HEK293T (cell line): ENCODE results near the gene TRAPPC12.

Experiments used
- BHLHE40 ChIP-seq: fragments of 450-650 bp; IDR thresholded peaks from 2 replicates; pipeline ENCODE4 v1.6.1; 2016; ENCODE audit warnings: mild to moderate bottlenecking, moderate library complexity, borderline replicate concordance
- CTBP1 ChIP-seq: fragments of 450-650 bp; IDR thresholded peaks from 2 replicates; pipeline ENCODE4 v1.6.1; 2016; ENCODE audit warnings: borderline replicate concordance
- ELF4 ChIP-seq: fragments of 450-650 bp; IDR thresholded peaks from 2 replicates; pipeline ENCODE4 v1.6.1; 2017; ENCODE audit warnings: antibody characterized with exemption
- FOXA1 ChIP-seq: fragments of 450-650 bp; IDR thresholded peaks from 2 replicates; pipeline ENCODE4 v1.6.1; 2016; ENCODE audit warnings: mild to moderate bottlenecking
- FOXK2 ChIP-seq: fragments of 450-650 bp; IDR thresholded peaks from 2 replicates; pipeline ENCODE4 v1.6.1; 2016; ENCODE audit warnings: mild to moderate bottlenecking
- HDGF ChIP-seq: fragments of 450-650 bp; IDR thresholded peaks from 2 replicates; pipeline ENCODE4 v1.6.1; 2017; ENCODE audit warnings: antibody characterized with exemption, borderline replicate concordance
- L3MBTL2 ChIP-seq: fragments of 450-650 bp; conservative IDR thresholded peaks from 2 replicates; pipeline ENCODE4 v1.6.1; 2016; ENCODE audit warnings: mild to moderate bottlenecking
- SP1 ChIP-seq: fragments of 450-650 bp; IDR thresholded peaks from 2 replicates; pipeline ENCODE4 v1.6.1; 2017
- SUZ12 ChIP-seq: fragments of 450-650 bp; IDR thresholded peaks from 2 replicates; pipeline ENCODE4 v1.6.1; 2016; ENCODE audit warnings: mild to moderate bottlenecking
- TARDBP ChIP-seq: fragments of 450-650 bp; IDR thresholded peaks from 2 replicates; pipeline ENCODE4 v1.6.1; 2016
- ZNF384 ChIP-seq: fragments of 450-650 bp; IDR thresholded peaks from 2 replicates; pipeline ENCODE4 v1.6.1; 2016

DNA sequence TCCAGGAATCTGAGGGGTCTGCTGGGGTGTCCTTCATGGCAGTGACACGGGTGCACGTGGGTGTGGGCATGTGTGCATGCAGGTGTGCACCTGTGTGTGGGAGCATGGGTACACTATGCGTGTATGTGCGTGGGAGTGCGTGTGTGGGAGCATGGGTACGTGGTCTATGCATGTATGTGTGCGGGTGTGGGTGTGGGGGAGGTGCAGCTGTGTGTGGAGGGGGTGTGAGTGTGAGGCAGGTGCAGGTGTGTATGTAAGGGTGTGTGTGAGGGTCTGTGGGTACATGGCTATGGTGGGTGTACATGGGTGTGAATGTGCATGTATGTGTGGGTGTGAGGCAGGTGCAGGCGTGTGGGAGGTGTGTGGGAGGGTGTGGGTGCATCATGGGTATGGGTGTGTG is 38.2 kb upstream of the TRAPPC12 start:
- TF ChIP-seq BHLHE40: no peak
- TF ChIP-seq ELF4: no peak
- no peak for TF ChIP-seq L3MBTL2
- no peak for TF ChIP-seq ZNF384
- TF ChIP-seq FOXK2: no peak
- no peak for TF ChIP-seq FOXA1
- TF ChIP-seq SUZ12: no peak
- no peak for TF ChIP-seq SP1
- no peak for TF ChIP-seq CTBP1
- TF ChIP-seq TARDBP: no peak
- TF ChIP-seq HDGF: no peak
